Pancreas (tissue), 10 donors: ENCODE data around the gene ANKH. TPM values are rescaled to one million over a fixed set of nuclear protein-coding genes. Genes with fewer than 3 reads are reported as not detected.

ENCODE experiments used
- ATAC-seq, 4 donors: fragments of 200-7000 bp; cut with Tn5 transposase; one replicate each; pipeline versions ENCODE4 v1.8.0 to v1.9.1; 2020; ENCODE audit warnings: mild to moderate bottlenecking in 4 of 4, moderate library complexity in 4 of 4
- DNase-seq, 6 donors: peaks; one replicate each; pipeline ENCODE4 v3.0.0-alpha.2; 2020
- FAIRE-seq: peaks from 2 replicates; lab custom pipeline; 2012; peaks lifted over from hg19 to GRCh38; lab: Jason Lieb, UNC
- H3K27ac ChIP-seq, 4 donors: fragments of 200-600 bp; sonication (generic); 1 replicate in 3 of 4; 2 replicates in 1 of 4; pipeline versions ENCODE4 v1.5.0 to v1.8.0; 2020
- H3K27me3 ChIP-seq, 4 donors: fragments of 200-600 bp; one replicate each; pipeline ENCODE4 v1.8.0; 2021
- H3K36me3 ChIP-seq, 3 donors: fragments of 200-600 bp; sonication (generic) in 1 of 3; one replicate each; pipeline versions ENCODE4 v1.5.0 to v1.8.0; 2020 to 2021
- H3K4me1 ChIP-seq, 3 donors: fragments of 200-600 bp; one replicate each; pipeline ENCODE4 v1.8.0; 2021
- H3K4me3 ChIP-seq, 4 donors: fragments of 200-600 bp; sonication (generic) in 2 of 4; one replicate each; pipeline versions ENCODE4 v1.5.0 to v1.8.0; 2020 to 2021
- H3K9me3 ChIP-seq, 4 donors: fragments of 200-600 bp; one replicate each; pipeline ENCODE4 v1.8.0; 2021
- CTCF ChIP-seq, 4 donors: fragments of 200-600 bp; sonication (generic) in 3 of 4; IDR thresholded peaks; one replicate each; pipeline versions ENCODE4 v1.5.0 to v1.8.0; 2021; ENCODE audit warnings: antibody characterized with exemption in 4 of 4
- WGBS, 2 donors: extraction: QIAGEN DNeasy Blood & Tissue Kit; methylation state at CpG; one replicate each; pipeline ENCODE4 v1.1.7; 2013; 5-methylcytosine and 5-hydroxymethylcytosine counted together
- intact Hi-C, 3 donors: fragments of 100-400 bp; cut with DNase I; formaldehyde crosslinking; loops; one replicate each; pipeline versions ENCODE4 v1.11.1 to v1.14.2; 2022
- polyA plus RNA-seq, 2 donors: library from polyadenylated mRNA; stranded (reverse); fragments of 200-250 nt; gene quantifications; one replicate each; pipeline ENCODE4 v1.2.3, GENCODE V29; 2013
- total RNA-seq, 6 donors: library from RNA; stranded (reverse); fragmentation: NEBNext Ultra II Directional in 4 of 6; extraction: Animal tissue kit (Norgen Biotek cat#: 25700) in 4 of 6; gene quantifications; one replicate each; pipeline versions ENCODE4 v1.2.1 to v1.2.4, GENCODE V29; 2021 to 2023
- donor health status: healthy with polysubstance abuse.
- donor health status: DM: no; HTN: no; CAD: no; lungs with moderate emphysema.
- donor health status: DM: no; HTN: no; CAD: no.
- donor health status: control.
- donor health status: control.
- donor health status: Bipolar disorder and iron deficiency.
- donor health status: DM: yes; HTN: yes; CAD: no.
- donor health status: DM: no; HTN: no; CAD: no.
- donor health status: DM: no; HTN: no; CAD: no.
- donor health status: DM: yes; HTN: yes; CAD: no.

ANKH gene
- total and polyA plus RNA-seq, 8 donors: 11.8 to 48.6 (median 37.7) TPM

DNA sequence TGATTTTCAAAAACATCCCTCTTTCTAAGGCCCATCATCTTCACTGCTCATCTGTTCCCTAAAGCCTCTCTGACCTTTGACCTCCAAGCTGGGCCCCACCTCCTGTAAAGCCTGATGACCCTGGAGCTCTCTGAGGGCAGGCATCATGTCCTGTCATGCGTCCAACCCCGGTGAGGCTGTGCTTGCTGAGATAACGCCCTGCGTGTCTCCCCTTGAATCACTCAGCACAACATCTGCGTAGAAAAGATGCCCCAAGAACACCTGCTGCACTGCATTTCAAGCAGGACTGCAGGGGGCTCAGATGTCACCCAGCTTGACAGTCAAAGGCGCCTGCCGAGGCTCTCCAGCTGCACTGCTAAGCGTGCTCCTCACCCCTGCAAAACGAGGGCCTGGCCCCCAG lies 129.1 kb downstream of the ANKH start:
- Histone ChIP-seq H3K9me3 (no peaks in the 10 kb centered on the region), H3K4me3 (no peak overlapping the region), H3K27ac (no peak overlapping the region), H3K4me1 (no peaks in the 10 kb centered on the region), H3K36me3 (peaks cover 0 to 5% (median 0%) of the 10 kb centered on the region in 3 donors), H3K27me3 (no peaks in the 10 kb centered on the region)
- 78 to 84% methylated on average over 9 of the region's 9 CpGs for WGBS, 2 donors
- no peak for FAIRE-seq
- intact Hi-C loops: no loop called here
- no peak for DNase-seq
- TF ChIP-seq CTCF (IDR thresholded peaks at IDR 0.05): no peak
- ATAC-seq: no peak

DNA sequence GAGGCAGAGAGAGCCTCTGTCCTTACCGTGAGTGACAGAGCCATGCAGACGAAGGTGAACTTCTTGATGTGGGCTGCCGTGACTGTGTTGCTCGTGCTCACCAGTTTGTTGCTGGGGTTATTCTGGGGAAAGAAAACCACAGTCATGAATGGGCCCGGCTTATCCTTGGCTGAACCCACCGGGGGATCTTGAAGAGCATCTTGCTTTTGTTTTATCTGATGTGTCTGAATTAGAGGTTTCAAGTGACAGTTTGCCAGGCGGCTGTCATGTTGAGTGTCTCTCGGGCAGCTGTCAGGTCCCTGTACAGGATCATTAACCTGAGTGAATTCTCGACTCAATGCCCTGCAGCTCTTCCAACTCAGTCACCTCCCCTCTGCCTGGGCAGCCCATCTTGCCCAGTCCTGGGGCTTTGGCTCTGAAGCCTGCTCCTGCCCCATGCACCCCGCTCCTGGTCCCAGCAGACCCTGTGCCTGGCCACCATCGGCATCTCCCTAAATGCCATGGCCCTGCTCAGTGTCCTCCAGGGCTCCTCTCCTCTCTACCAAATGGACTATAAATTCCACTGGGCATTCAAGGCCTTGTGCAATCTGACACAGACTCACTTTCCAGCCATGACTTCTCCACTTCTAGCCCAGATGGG lies 129.7 kb downstream of the ANKH start:
- intact Hi-C loops: no loop called here
- ATAC-seq: no peak
- Histone ChIP-seq H3K27ac (no peak overlapping the region), H3K4me3 (no peak overlapping the region), H3K9me3 (no peaks in the 10 kb centered on the region), H3K27me3 (no peaks in the 10 kb centered on the region), H3K4me1 (no peaks in the 10 kb centered on the region), H3K36me3 (peaks cover 0 to 5% (median 0%) of the 10 kb centered on the region in 3 donors)
- TF ChIP-seq CTCF (IDR thresholded peaks at IDR 0.05): no peak
- WGBS, 2 donors: 91% methylated on average over 11 of the region's 11 CpGs
- no peak for DNase-seq
- no peak for FAIRE-seq

GRCh38 chr5:14741131-14741530 lies 130.4 kb downstream of the ANKH start:
- intact Hi-C loops: no loop called here
- FAIRE-seq (no peak), ATAC-seq (no peak), DNase-seq (no peak)
- WGBS, 2 donors: 94 to 95% methylated on average over 13 of the region's 13 CpGs
- no peaks in the 10 kb centered on the region for H3K27me3 ChIP-seq
- no peak overlapping the region for H3K4me3 ChIP-seq
- no peaks in the 10 kb centered on the region for H3K9me3 ChIP-seq
- H3K36me3 ChIP-seq: peaks cover 0 to 5% (median 0%) of the 10 kb centered on the region in 3 donors
- H3K4me1 ChIP-seq: no peaks in the 10 kb centered on the region
- no peak for TF ChIP-seq CTCF (IDR thresholded peaks at IDR 0.05)
- no peak overlapping the region for H3K27ac ChIP-seq

GRCh38 chr5:14739981-14740380 lies 131.6 kb downstream of the ANKH start:
- intact Hi-C loops: loop anchor here in 1 of 3 donors (10.0 kb wide), 1 partner anchor 275 kb away; no protein-coding TSS in a partner anchor
- Histone ChIP-seq H3K4me1 (no peaks in the 10 kb centered on the region), H3K27ac (no peak overlapping the region), H3K36me3 (no peaks in the 10 kb centered on the region), H3K27me3 (no peaks in the 10 kb centered on the region), H3K4me3 (no peak overlapping the region), H3K9me3 (no peaks in the 10 kb centered on the region)
- WGBS, 2 donors: 88 to 89% methylated on average over 5 of the region's 5 CpGs
- ATAC-seq (no peak), DNase-seq (no peak), FAIRE-seq (no peak)
- no peak for TF ChIP-seq CTCF (IDR thresholded peaks at IDR 0.05)

GRCh38 chr5:14739538-14739937 lies 132.0 kb downstream of the ANKH start:
- no peak for DNase-seq

More at GRCh38 chr5:14739538-14739937, 132.0 kb downstream of the ANKH start:
- Histone ChIP-seq H3K36me3 (no peaks in the 10 kb centered on the region), H3K4me3 (no peak overlapping the region), H3K4me1 (no peaks in the 10 kb centered on the region), H3K27me3 (no peaks in the 10 kb centered on the region), H3K27ac (no peak overlapping the region), H3K9me3 (no peaks in the 10 kb centered on the region)
- TF ChIP-seq CTCF (IDR thresholded peaks at IDR 0.05): no peak
- FAIRE-seq (no peak), ATAC-seq (peak in 1 of 4 donors; percentile 43)
- WGBS, 2 donors: 87 to 90% methylated on average over 3 of the region's 3 CpGs
- intact Hi-C loops: loop anchor here in 1 of 3 donors (10.0 kb wide), 1 partner anchor 275 kb away; no protein-coding TSS in a partner anchor
